Activated T-cell treated with anti-CD3 and anti-CD28 coated beads, Interleukin-2, amount 50 U/mL, for 72 hours (primary cell): Measurements from ENCODE around the gene CALN1. TPM values are rescaled to one million over a fixed set of nuclear protein-coding genes. Genes with fewer than 3 reads are reported as not detected.
"Not testable (repeated sequence)": the region's sequence is repeated elsewhere in the genome, so short reads cannot be mapped to it uniquely, and the experiment has no call there.

ENCODE experiments used
- ATAC-seq, 2 donors: fragments of 150-1000 bp; cut with Tn5 transposase; replicated peaks in 1 of 2; 2 replicates each; pipeline ENCODE4 v1.10.0; 2021; ENCODE audit warnings: moderate library complexity in 2 of 2, mild to moderate bottlenecking in 1 of 2
- DNase-seq, 2 donors: peaks; one replicate each; pipeline ENCODE4 v3.0.0; 2021 to 2022; ENCODE audit warnings: mixed read lengths in 1 of 2
- H3K27ac Mint-ChIP-seq: one replicate; pipeline ENCODE4 v1.8.0; 2022; ENCODE audit warnings: mild to moderate bottlenecking, moderate library complexity, mixed read lengths
- H3K27me3 Mint-ChIP-seq: one replicate; pipeline ENCODE4 v1.8.0; 2022; ENCODE audit warnings: low read depth, mixed read lengths
- H3K36me3 Mint-ChIP-seq, 2 donors: one replicate each; pipeline ENCODE4 v1.8.0; 2022; ENCODE audit warnings: mixed read lengths in 2 of 2, mild to moderate bottlenecking in 1 of 2; ENCODE audit not compliant: insufficient read depth in 2 of 2
- H3K4me1 Mint-ChIP-seq: one replicate; pipeline ENCODE4 v1.8.0; 2022; ENCODE audit warnings: low read depth, mixed read lengths
- H3K4me3 Mint-ChIP-seq, 2 donors: one replicate each; pipeline ENCODE4 v1.8.0; 2022; ENCODE audit warnings: mild to moderate bottlenecking in 2 of 2, mixed read lengths in 2 of 2, moderate library complexity in 2 of 2
- H3K9me3 Mint-ChIP-seq, 2 donors: one replicate each; pipeline ENCODE4 v1.8.0; 2022; ENCODE audit warnings: mixed read lengths in 2 of 2
- total RNA-seq, 2 donors: library from RNA; stranded (reverse); gene quantifications; one replicate each; pipeline ENCODE4 v1.2.3, GENCODE V29; 2022

Gene CALN1
- total RNA-seq, 2 donors from 2014 or later: 0.86 TPM; not detected in 1

DNA sequence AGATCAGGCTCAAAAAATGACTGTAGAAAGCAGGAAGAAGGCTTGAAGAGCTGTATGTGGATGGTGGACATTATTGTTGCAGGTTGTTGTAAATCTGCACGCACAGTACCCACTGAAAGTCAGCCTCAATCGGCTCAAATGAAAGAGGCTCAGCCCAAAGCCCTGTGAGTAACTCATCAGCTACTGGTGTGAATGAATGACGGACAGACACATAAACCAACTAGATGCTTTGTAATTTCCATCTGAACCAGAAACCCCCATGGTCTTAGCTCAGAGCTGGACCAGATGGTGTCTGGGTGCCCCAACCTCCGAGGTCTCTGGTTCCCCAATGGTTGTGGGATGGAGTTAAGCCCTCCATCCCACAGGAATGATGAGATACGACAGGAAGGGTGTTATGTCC lies 7.4 kb downstream of the CALN1 start:
- Mint-ChIP-seq H3K4me3 (no peak overlapping the region), H3K36me3 (peaks cover 0 to 4% of the 10 kb centered on the region in 2 donors), H3K9me3 (peaks cover 4 to 10% of the 10 kb centered on the region in 2 donors), H3K27me3 (peaks cover 15% of the 10 kb centered on the region), H3K27ac (no peak overlapping the region), H3K4me1 (peaks cover 9% of the 10 kb centered on the region)
- ATAC-seq (no peak), DNase-seq (no peak)

DNA sequence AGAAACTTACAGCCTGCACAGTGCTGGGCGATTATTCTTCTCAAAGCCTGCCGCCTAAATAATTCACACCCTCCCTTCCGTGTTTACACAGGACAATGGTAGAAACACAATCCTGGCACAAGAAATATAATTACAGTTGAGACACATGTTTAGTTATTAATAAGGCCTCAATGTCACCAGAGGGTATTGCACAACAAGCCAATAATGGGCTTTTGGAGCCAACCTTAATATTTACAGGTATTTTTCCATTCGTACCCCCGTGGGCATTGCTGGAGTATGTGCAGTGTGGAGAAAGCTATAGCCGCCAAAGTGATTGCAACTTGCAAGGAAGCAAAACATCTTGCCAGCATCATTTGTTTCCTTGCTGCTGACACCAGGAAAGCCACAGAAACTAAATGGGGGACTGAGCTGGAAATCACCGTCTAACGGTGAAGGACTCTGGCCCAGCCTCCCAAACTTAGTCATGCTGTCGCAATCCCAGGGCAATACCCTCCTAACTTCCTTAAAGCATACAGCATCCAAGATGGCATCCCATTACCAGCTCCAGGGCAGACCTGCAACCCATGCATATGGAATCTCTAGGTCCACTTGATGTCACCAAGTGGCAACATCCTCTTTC lies 8.6 kb downstream of the CALN1 start:
- Mint-ChIP-seq H3K4me3 (no peak overlapping the region), H3K9me3 (peaks cover 4 to 10% of the 10 kb centered on the region in 2 donors), H3K27ac (no peak overlapping the region), H3K4me1 (peaks cover 9% of the 10 kb centered on the region), H3K27me3 (peaks cover 15% of the 10 kb centered on the region), H3K36me3 (peaks cover 0 to 4% of the 10 kb centered on the region in 2 donors)
- DNase-seq (peak in 1 of 2 donors; percentile 5), ATAC-seq (peak in 1 of 2 donors; percentile 36)

GRCh38 chr7:72394016-72394415 lies 18.1 kb downstream of the CALN1 start:
- no peak overlapping the region for H3K4me3 Mint-ChIP-seq

GRCh38 chr7:72391821-72392377 lies 20.2 kb downstream of the CALN1 start:
- DNase-seq (no peak), ATAC-seq (no peak)
- H3K27me3 Mint-ChIP-seq: no peaks in the 10 kb centered on the region
- H3K36me3 Mint-ChIP-seq: no peaks in the 10 kb centered on the region
- no peak overlapping the region for H3K4me3 Mint-ChIP-seq
- no peak overlapping the region for H3K27ac Mint-ChIP-seq
- H3K4me1 Mint-ChIP-seq: no peaks in the 10 kb centered on the region
- peaks cover 0 to 4% of the 10 kb centered on the region in 2 donors for H3K9me3 Mint-ChIP-seq

More at GRCh38 chr7:72394016-72394415, 18.1 kb downstream of the CALN1 start:
- Mint-ChIP-seq H3K36me3 (no peaks in the 10 kb centered on the region), H3K9me3 (peaks cover 2 to 4% of the 10 kb centered on the region in 2 donors), H3K4me1 (no peaks in the 10 kb centered on the region), H3K27ac (no peak overlapping the region), H3K27me3 (no peaks in the 10 kb centered on the region)
- ATAC-seq (no peak), DNase-seq (no peak)

DNA sequence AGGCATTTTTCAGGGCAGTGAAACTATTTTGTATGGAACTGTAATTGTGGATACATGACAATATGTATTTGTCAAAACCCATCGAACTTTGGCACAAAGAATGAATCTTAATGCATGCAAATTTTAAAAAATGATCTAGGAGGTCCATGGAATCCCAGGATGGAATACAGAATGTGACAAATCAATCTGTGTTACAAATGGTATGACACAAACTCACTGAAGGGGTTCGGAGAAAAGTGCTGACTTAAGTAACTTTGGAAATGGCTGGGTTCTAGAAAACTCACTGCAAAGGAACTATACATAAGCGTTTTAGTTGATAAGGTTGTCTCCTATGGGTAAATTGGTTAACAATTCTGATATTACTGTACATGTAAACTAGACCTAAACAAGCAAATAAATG lies 26.0 kb downstream of the CALN1 start:
- H3K9me3 Mint-ChIP-seq: peaks cover 0 to 5% of the 10 kb centered on the region in 2 donors
- ATAC-seq (no peak), DNase-seq (no peak)
- no peak overlapping the region for H3K27ac Mint-ChIP-seq
- no peaks in the 10 kb centered on the region for H3K36me3 Mint-ChIP-seq
- H3K4me1 Mint-ChIP-seq: no peaks in the 10 kb centered on the region
- no peaks in the 10 kb centered on the region for H3K27me3 Mint-ChIP-seq
- H3K4me3 Mint-ChIP-seq: no peak overlapping the region

DNA sequence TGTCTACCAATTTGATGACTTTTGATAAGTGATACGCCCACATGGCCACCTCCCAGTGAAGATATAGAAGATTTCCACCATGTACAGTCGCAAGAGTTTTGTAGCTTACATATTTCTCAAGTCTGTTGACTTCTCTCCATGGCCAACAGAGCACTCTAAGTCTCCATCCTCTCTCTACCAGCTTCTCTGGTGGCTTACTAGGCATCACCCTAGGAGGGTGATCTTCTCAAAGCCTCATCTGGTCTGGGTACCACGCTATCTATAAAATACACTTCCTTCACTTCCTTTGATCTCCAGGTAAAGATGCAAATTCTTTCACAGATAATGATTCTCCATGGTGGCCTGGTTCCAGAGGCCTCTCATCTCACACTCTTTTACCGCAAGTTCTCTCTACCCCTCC lies 49.9 kb downstream of the CALN1 start:
- Mint-ChIP-seq H3K4me1 (no peaks in the 10 kb centered on the region), H3K4me3 (no peak overlapping the region), H3K9me3 (peaks cover 0 to 4% of the 10 kb centered on the region in 2 donors), H3K27me3 (no peaks in the 10 kb centered on the region), H3K27ac (no peak overlapping the region), H3K36me3 (no peaks in the 10 kb centered on the region)
- ATAC-seq (no peak), DNase-seq (no peak)

DNA sequence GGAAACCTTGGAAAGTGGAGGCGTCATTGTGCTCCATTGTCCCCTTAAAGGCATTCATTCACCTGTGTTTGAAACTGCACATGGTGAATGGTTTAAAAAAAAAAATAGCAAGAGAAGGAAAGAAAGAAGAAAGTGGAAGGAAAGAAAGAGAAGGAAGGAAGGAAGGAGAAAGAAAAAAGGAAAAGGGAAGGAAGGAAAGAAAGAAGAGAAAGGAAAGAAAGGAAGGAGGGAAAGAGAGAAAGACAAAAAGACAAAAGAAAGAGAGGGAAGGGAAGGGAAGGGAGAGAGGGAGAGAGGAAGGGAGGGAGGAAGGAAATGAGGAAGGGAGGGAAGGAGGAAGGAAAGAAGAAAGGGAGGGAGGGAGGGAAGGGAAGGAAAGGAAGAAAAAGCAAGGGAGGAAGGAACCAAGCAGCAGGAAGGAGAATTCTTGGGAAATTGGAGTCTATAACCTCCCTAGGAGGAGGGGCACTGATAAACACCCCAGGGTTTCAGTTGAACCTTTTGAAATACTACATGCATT lies 66.9 kb downstream of the CALN1 start:
- ATAC-seq (no peak), DNase-seq (no peak)
- H3K9me3 Mint-ChIP-seq: peaks cover 0 to 1% of the 10 kb centered on the region in 2 donors
- no peaks in the 10 kb centered on the region for H3K4me1 Mint-ChIP-seq
- no peak overlapping the region for H3K4me3 Mint-ChIP-seq
- no peak overlapping the region for H3K27ac Mint-ChIP-seq
- peaks cover 0 to 1% of the 10 kb centered on the region in 2 donors for H3K36me3 Mint-ChIP-seq
- H3K27me3 Mint-ChIP-seq: no peaks in the 10 kb centered on the region

GRCh38 chr7:72343991-72344390 lies 68.1 kb downstream of the CALN1 start:
- Mint-ChIP-seq H3K27me3 (peaks cover 4% of the 10 kb centered on the region), H3K27ac (no peak overlapping the region), H3K4me3 (no peak overlapping the region), H3K9me3 (peaks cover 1 to 5% of the 10 kb centered on the region in 2 donors), H3K4me1 (no peaks in the 10 kb centered on the region), H3K36me3 (peaks cover 0 to 1% of the 10 kb centered on the region in 2 donors)
- DNase-seq: no peak
- ATAC-seq: no peak

GRCh38 chr7:72343354-72343753 lies 68.8 kb downstream of the CALN1 start:
- H3K27ac Mint-ChIP-seq, H3K4me3 Mint-ChIP-seq, H3K9me3 Mint-ChIP-seq: not testable (repeated sequence)

GRCh38 chr7:72337390-72338167 lies 74.6 kb downstream of the CALN1 start:
- Mint-ChIP-seq H3K4me1 (peaks cover 5% of the 10 kb centered on the region), H3K9me3 (peaks cover 4 to 5% of the 10 kb centered on the region in 2 donors), H3K27me3 (peaks cover 30% of the 10 kb centered on the region), H3K4me3 (peak overlapping the region in 1 of 2 donors; percentile 62), H3K36me3 (peaks cover 1 to 2% of the 10 kb centered on the region in 2 donors), H3K27ac (no peak overlapping the region)
- DNase-seq (no peak), ATAC-seq (no peak)

More at GRCh38 chr7:72343354-72343753, 68.8 kb downstream of the CALN1 start:
- not testable (repeated sequence) for H3K4me1 Mint-ChIP-seq, H3K36me3 Mint-ChIP-seq, DNase-seq, ATAC-seq
- H3K27me3 Mint-ChIP-seq: peaks cover 10% of the 10 kb centered on the region

DNA sequence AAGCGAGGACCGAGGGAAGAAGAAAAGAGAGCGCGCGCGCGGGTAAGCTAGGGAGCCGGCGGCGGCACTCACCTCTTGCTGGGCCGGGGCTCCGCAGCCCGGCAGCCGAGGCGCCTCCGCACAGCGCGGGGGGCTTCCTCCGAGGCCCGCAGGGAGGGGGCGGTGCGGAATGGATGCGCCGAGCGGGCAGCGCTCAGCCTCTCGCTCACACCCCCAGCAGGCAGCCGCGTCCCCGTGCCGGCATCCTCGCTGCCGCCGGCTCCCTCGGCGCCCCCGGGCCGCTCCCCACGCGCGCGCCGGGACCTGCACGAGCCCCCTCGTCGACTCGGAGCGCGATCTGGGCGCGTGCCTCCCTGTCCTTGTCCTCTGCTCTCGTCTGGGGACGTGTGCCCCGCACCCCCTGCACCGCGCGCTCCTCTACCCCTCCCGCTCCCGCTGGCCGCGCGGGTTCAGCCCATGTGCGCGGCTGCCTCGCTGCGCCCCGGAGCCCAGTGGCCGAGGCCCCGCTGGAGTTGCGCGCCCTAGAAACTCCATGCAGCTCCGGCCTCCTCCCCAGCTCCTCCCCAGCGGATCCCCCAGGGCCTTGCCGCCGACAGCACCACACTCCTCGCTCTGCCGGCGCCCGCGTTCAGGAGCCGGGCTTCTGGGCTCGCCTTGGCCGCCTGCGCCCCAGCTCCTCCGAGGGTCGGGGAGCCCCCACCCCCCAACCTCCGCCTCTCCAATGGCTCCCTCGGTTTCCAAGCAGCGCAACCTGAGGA lies 75.3 kb downstream of the CALN1 start:
- H3K36me3 Mint-ChIP-seq: peaks cover 1 to 2% of the 10 kb centered on the region in 2 donors
- no peak overlapping the region for H3K27ac Mint-ChIP-seq

DNA sequence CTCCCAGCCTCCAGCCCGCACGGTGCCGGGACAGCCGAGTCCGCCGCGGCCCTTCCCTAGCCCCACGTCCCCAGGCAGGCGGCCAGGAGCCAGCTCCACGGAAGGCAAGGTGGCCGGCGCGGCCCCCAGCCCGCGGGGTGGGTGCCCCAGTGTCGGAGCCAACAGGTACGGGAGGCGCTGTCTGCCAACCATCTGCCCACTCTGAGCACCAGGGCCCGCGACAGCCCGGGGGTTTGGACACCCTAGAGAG lies 75.8 kb downstream of the CALN1 start:
- Mint-ChIP-seq H3K4me1 (peaks cover 5% of the 10 kb centered on the region), H3K9me3 (peaks cover 5 to 6% of the 10 kb centered on the region in 2 donors), H3K36me3 (peaks cover 1 to 2% of the 10 kb centered on the region in 2 donors), H3K4me3 (no peak overlapping the region), H3K27me3 (peaks cover 30% of the 10 kb centered on the region), H3K27ac (no peak overlapping the region)
- ATAC-seq (no peak), DNase-seq (no peak)

More for the DNA sequence above, 75.3 kb downstream of the CALN1 start:
- Mint-ChIP-seq H3K4me1 (peaks cover 5% of the 10 kb centered on the region), H3K4me3 (peak overlapping the region in 1 of 2 donors; percentile 62), H3K27me3 (peaks cover 30% of the 10 kb centered on the region), H3K9me3 (peaks cover 5 to 6% of the 10 kb centered on the region in 2 donors)
- ATAC-seq (no peak), DNase-seq (no peak)
